ENCODE measurements around the gene IGSF6. TPM values are rescaled to one million over a fixed set of nuclear protein-coding genes. Genes with fewer than 3 reads are reported as not detected.
A peak's percentile ranks its signal among the peaks of the same experiment; 100 is the strongest.

The IGSF6 gene
- polyA plus RNA-seq, 6 donors from 2014 or later, result 0.44 to 2.0 (median 0.66) TPM

GRCh38 chr16:21599122-21600030, 53.0 kb downstream of the IGSF6 start, which contains the start of gene METTL9:
METTL9 (plus strand) TSS chr16:21599577; CDS start chr16:21599734, 157 bp downstream.
- H3K9me3 Mint-ChIP-seq, result no peaks in the 10 kb centered on the region
- H3K4me3 Mint-ChIP-seq, result peak within 1 kb of the TSS; percentile 89 to 95 (median 93)
- DNase-seq (peak; percentile 95), ATAC-seq (ENCODE audit: low read depth in 2 of 2) (peak; percentile 86 to 89)
- peaks cover 26 to 36% (median 31%) of the 10 kb centered on the region in 3 donors for H3K4me1 Mint-ChIP-seq
- no peaks in the 10 kb centered on the region for H3K36me3 Mint-ChIP-seq
- no peaks in the 10 kb centered on the region for H3K27me3 Mint-ChIP-seq
- peak within 1 kb of the TSS; percentile 92 to 97 (median 96) for H3K27ac Mint-ChIP-seq

- peak overlapping the region; percentile 91 to 97 (median 94) for H3K27ac Mint-ChIP-seq
- ATAC-seq (ENCODE audit: low read depth in 2 of 2), result peak; percentile 1 to 4
- peaks cover 26 to 30% (median 29%) of the 10 kb centered on the region in 3 donors for H3K4me1 Mint-ChIP-seq
- H3K36me3 Mint-ChIP-seq, result no peaks in the 10 kb centered on the region
- no peaks in the 10 kb centered on the region for H3K9me3 Mint-ChIP-seq
- DNase-seq, result no peak
- peak overlapping the region; percentile 84 to 95 (median 92) for H3K4me3 Mint-ChIP-seq
- no peaks in the 10 kb centered on the region for H3K27me3 Mint-ChIP-seq
Measured at GRCh38 chr16:21598701-21599121, 53.7 kb downstream of the IGSF6 start.

- no peak for ATAC-seq (ENCODE audit: low read depth in 2 of 2)
Measured at GRCh38 chr16:21598206-21598605, 54.2 kb downstream of the IGSF6 start.

GRCh38 chr16:21597561-21598030, 54.8 kb downstream of the IGSF6 start:
- H3K4me1 Mint-ChIP-seq, result peaks cover 22 to 34% (median 29%) of the 10 kb centered on the region in 3 donors
- no peak for ATAC-seq (ENCODE audit: low read depth in 2 of 2)
- H3K9me3 Mint-ChIP-seq, result no peaks in the 10 kb centered on the region
- peaks cover 0 to 4% (median 0%) of the 10 kb centered on the region in 3 donors for H3K27me3 Mint-ChIP-seq
- H3K27ac Mint-ChIP-seq, result peak overlapping the region in 5 of 6 donors; percentile 4 to 95 (median 87)
- DNase-seq, result no peak
- H3K4me3 Mint-ChIP-seq, result peak overlapping the region; percentile 33 to 95 (median 76)
- H3K36me3 Mint-ChIP-seq, result no peaks in the 10 kb centered on the region

More at GRCh38 chr16:21598206-21598605, 54.2 kb downstream of the IGSF6 start:
- peak overlapping the region in 3 of 6 donors; percentile 2 to 95 (median 93) for H3K27ac Mint-ChIP-seq
- H3K36me3 Mint-ChIP-seq, result no peaks in the 10 kb centered on the region
- H3K27me3 Mint-ChIP-seq, result peaks cover 0 to 1% (median 0%) of the 10 kb centered on the region in 3 donors
- H3K4me3 Mint-ChIP-seq, result peak overlapping the region in 7 of 8 donors; percentile 74 to 95 (median 90)
- H3K4me1 Mint-ChIP-seq, result peaks cover 23 to 32% (median 29%) of the 10 kb centered on the region in 3 donors
- no peak for DNase-seq
- no peaks in the 10 kb centered on the region for H3K9me3 Mint-ChIP-seq

- Mint-ChIP-seq H3K9me3 (no peaks in the 10 kb centered on the region), H3K27me3 (peaks cover 0 to 4% (median 0%) of the 10 kb centered on the region in 3 donors), H3K27ac (peak overlapping the region in 1 of 6 donors; percentile 31)
Measured at GRCh38 chr16:21593530-21594289, 58.7 kb downstream of the IGSF6 start.

GRCh38 chr16:21592191-21592590, 60.2 kb downstream of the IGSF6 start:
- H3K36me3 Mint-ChIP-seq, result no peaks in the 10 kb centered on the region
- H3K4me3 Mint-ChIP-seq, result no peak overlapping the region
- ATAC-seq (ENCODE audit: low read depth in 2 of 2) (no peak), DNase-seq (no peak)
- no peaks in the 10 kb centered on the region for H3K9me3 Mint-ChIP-seq
- H3K4me1 Mint-ChIP-seq, result peaks cover 12 to 26% (median 19%) of the 10 kb centered on the region in 3 donors
- peaks cover 0 to 4% (median 0%) of the 10 kb centered on the region in 3 donors for H3K27me3 Mint-ChIP-seq
- no peak overlapping the region for H3K27ac Mint-ChIP-seq

More at GRCh38 chr16:21593530-21594289, 58.7 kb downstream of the IGSF6 start:
- ATAC-seq (ENCODE audit: low read depth in 2 of 2) (no peak), DNase-seq (no peak)
- H3K4me1 Mint-ChIP-seq, result peaks cover 19 to 27% (median 23%) of the 10 kb centered on the region in 3 donors
- H3K4me3 Mint-ChIP-seq, result no peak overlapping the region
- H3K36me3 Mint-ChIP-seq, result no peaks in the 10 kb centered on the region

- DNase-seq, result no peak
- peaks cover 0 to 4% (median 0%) of the 10 kb centered on the region in 3 donors for H3K27me3 Mint-ChIP-seq
- no peaks in the 10 kb centered on the region for H3K36me3 Mint-ChIP-seq
- peak overlapping the region in 1 of 6 donors; percentile 53 for H3K27ac Mint-ChIP-seq
- peaks cover 12 to 24% (median 19%) of the 10 kb centered on the region in 3 donors for H3K4me1 Mint-ChIP-seq
- peak overlapping the region in 1 of 8 donors; percentile 39 for H3K4me3 Mint-ChIP-seq
- no peaks in the 10 kb centered on the region for H3K9me3 Mint-ChIP-seq
- ATAC-seq (ENCODE audit: low read depth in 2 of 2), result no peak
Measured at GRCh38 chr16:21590796-21591195, 61.6 kb downstream of the IGSF6 start.

GRCh38 chr16:21590287-21590686, 62.1 kb downstream of the IGSF6 start:
- Mint-ChIP-seq H3K36me3 (no peaks in the 10 kb centered on the region), H3K9me3 (no peaks in the 10 kb centered on the region), H3K27me3 (peaks cover 0 to 4% (median 0%) of the 10 kb centered on the region in 3 donors), H3K4me1 (peaks cover 12 to 24% (median 19%) of the 10 kb centered on the region in 3 donors), H3K4me3 (peak overlapping the region in 5 of 8 donors; percentile 11 to 60 (median 35)), H3K27ac (peak overlapping the region in 2 of 6 donors; percentile 43 to 53)
- DNase-seq (no peak), ATAC-seq (ENCODE audit: low read depth in 2 of 2) (peak in 1 of 2 donors; percentile 58)

GRCh38 chr16:21589551-21589950, 62.9 kb downstream of the IGSF6 start:
- Mint-ChIP-seq H3K4me1 (peaks cover 12 to 24% (median 19%) of the 10 kb centered on the region in 3 donors), H3K9me3 (no peaks in the 10 kb centered on the region), H3K36me3 (no peaks in the 10 kb centered on the region), H3K27me3 (peaks cover 0 to 4% (median 0%) of the 10 kb centered on the region in 3 donors), H3K27ac (peak overlapping the region in 4 of 6 donors; percentile 43 to 84 (median 50)), H3K4me3 (peak overlapping the region in 4 of 8 donors; percentile 11 to 60 (median 46))
- ATAC-seq (ENCODE audit: low read depth in 2 of 2) (no peak), DNase-seq (no peak)

Other genes with a start within 250 kb of the IGSF6 start
- gene METTL9, start 53.0 kb downstream of the IGSF6 start, polyA plus RNA-seq (ENCODE audit: low read depth in 6 of 6), result 100 to 1,000 TPM in 4 of 6 donors, 10 to 100 TPM in 2; 92.8 to 151 (median 110) TPM
- not detected for gene OTOA, start 11.4 kb upstream of the IGSF6 start, polyA plus RNA-seq (ENCODE audit: low read depth in 6 of 6)
- 10 to 100 TPM in 2 of 6 donors, 1 to 10 TPM in 4; 2.9 to 32.8 (median 8.6) TPM for gene NPIPB4, start 205.1 kb upstream of the IGSF6 start, polyA plus RNA-seq (ENCODE audit: low read depth in 6 of 6)

Data from naive B cell (primary cell).